ENCODE measurements around the gene PRTFDC1. TPM values are rescaled to one million over a fixed set of nuclear protein-coding genes. Genes with fewer than 3 reads are reported as not detected.
"Not testable (repeated sequence)": the region's sequence is repeated elsewhere in the genome, so short reads cannot be mapped to it uniquely, and the experiment has no call there.

PRTFDC1 gene
- polyA plus RNA-seq, 10 donors: 13.6 to 26.1 (median 15.1) TPM

DNA sequence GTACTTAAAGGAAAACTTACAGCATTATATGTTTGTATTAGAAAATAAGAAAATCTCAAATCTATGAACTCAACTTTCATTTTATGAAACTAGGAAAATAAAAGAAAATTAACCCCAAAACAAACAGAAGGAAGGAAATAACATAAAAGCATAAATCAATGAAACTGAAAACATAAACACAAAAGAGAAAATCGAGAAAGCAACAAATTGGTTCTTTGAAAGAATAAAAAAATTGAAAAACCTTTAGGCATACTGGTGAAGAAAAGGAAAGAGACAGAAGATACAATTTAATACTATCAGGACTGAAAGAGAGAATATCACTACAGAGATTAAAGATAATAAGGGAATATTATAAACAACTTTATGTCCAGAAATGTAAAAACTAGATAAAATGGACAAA, 21.2 kb downstream of the PRTFDC1 start:
- no peak for DNase-seq

DNA sequence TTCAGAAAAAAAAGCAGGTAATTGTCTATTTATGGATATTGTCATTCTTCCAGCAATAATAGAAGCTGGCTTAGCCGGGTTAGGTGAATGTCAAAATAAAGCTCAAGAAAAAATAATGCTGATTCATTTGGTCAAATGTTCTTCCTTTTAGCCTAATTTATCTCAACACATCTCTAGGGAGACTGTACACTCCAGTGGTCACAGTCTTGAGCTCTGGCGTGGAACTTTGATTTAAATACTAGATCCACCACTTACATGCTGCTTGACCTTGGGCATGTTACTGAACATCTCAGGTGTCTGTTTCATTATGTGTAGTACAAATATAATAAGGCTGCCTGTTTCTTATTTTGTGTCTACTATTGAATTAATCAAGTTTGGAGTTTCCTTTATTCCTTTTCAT, 22.0 kb downstream of the PRTFDC1 start:
- DNase-seq: no peak

- no peak for DNase-seq
Observed at GRCh38 chr10:24929904-24930303, 22.5 kb downstream of the PRTFDC1 start.

DNA sequence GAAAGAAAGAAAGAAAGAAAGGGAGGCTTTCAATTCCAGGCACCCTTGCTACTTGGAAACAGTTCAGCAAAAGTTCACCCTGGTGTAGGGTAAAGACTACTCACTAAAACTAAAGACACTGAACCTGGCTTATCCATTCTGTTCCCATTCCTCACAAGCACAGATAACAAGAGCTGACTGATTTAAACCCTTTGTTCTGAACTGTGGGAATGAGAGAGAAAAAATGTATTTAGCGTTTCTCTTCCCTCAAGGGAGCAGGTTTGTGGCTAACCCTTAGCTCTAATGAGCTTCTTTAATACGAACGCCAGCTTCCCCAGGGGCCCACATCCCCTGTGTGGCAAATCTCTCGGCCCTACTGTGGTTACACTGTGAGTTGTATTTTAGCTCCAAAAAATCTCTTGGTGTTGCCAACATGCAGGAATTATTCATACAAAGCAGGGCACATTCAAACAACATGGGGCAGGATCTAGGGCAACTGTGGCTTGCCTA, 23.3 kb downstream of the PRTFDC1 start:
- peak in 1 of 3 donors; percentile 85 for DNase-seq

- DNase-seq: no peak
Observed at GRCh38 chr10:24928163-24928562, 24.2 kb downstream of the PRTFDC1 start.

DNA sequence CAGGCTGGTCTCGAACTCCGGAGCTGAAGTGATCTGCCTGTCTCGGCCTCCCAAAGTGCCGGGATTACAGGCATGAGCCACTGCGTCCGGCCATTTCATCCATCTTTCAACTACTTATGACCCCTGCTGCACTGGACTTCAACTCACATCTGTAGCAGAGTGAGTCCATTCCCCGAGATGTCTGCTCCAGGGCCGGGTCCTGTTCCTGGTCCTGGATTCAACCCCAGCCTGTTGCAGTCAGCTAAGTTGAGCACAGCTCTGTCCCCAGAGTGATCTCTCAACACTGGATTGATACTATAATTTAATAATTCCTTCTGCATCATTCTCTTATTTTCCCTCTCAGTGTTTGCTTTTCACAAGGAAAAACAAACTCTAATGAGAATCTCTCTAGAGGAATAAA, 25.8 kb downstream of the PRTFDC1 start:
- DNase-seq: peak; percentile 44 to 87 (median 65)

- DNase-seq: no peak
Observed at GRCh38 chr10:24925799-24926198, 26.6 kb downstream of the PRTFDC1 start.

GRCh38 chr10:24924483-24924882, 27.9 kb downstream of the PRTFDC1 start:
- DNase-seq: not testable (repeated sequence)

DNA sequence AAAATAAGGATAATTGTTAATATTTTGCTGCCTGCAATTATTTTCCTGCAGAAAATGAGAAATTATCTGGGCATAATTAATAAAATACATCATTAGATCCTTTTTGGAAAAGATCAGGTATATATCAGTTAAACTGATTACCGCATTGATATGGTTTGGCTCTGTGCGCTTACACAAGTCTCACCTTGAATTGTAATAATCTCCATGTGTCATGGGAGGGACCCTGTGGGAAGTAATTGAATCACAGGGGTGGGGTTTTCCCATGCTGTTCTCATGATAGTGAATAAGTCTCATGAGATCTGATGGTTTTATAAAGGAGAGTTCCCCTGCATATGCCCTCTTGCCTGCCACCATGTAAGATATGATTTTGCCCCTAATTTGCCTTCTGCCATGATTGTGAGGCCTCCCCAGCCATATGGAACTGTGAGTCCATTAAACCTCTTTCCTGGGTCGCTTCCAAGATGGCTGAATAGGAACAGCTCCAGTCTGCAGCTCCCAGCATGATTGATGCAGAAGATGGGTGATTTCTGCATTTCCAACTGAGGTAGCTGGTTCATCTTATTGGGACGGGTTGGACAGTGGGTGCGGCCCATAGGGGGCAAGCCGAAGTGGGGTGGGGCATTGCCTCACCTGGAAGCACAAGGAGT, 30.1 kb downstream of the PRTFDC1 start:
- DNase-seq: not testable (repeated sequence)

GRCh38 chr10:24920907-24921881, 31.2 kb downstream of the PRTFDC1 start:
- peak; percentile 24 to 89 (median 56) for DNase-seq

- not testable (repeated sequence) for DNase-seq
Observed at GRCh38 chr10:24920192-24920591, 32.2 kb downstream of the PRTFDC1 start.

- not testable (repeated sequence) for DNase-seq
Observed at GRCh38 chr10:24919629-24920028, 32.8 kb downstream of the PRTFDC1 start.

DNA sequence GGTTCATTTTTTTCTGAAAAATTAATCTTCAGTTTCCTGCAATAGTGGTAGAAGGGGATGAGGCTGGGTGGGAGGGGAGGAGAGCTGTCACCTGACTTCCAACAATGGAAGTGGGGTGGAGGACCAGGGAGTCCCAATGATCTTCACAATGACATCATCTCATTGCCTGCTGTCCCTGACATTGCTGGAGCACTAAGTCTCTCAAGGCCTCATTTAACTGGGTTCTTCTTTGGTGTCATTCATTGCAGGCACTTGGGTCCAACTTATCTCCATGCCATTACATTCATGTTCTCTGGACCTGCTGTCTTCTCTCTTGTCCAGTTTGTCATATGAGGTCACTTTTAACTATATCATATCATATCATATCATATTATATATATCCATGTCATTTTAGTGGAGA, 34.4 kb downstream of the PRTFDC1 start:
- DNase-seq: no peak

DNA sequence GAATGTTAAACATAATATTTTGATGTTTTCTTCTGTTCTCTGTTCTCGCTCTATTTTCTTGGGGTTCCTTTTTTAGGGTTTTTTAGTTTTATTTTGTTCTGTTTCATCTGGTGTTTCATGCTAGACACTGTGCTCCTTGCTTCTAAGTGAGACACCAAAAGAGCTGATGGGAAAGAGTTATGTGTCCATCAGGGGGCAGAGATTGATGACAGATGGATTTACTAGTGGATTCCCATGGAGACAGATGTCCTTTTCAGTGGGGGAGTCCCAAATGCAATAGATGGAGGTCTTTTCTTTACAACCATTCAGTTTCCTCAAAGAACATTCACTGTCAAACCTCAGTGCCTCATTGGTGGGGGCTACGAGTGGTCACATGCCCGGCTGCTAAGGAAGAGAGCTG, 34.9 kb downstream of the PRTFDC1 start:
- no peak for DNase-seq

DNA sequence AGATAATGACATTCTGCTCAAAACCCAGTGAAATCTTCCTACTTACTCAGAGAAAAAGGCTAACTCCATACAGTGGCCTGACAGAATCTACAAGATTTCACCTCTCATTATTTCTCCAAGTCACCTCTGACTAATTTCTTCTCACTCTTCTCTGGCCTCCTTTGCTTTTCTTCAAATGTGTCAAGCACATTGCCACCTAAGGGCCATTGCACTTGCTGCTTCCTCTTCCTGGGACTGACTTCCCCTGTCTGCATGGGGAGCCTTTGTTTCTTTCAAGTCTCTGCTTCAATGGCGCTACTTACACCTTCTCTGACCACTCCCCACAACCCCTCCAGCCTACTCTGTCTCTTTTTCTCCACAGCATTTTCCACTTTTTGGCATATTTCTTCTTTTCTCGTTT, 36.0 kb downstream of the PRTFDC1 start:
- no peak for DNase-seq

- DNase-seq: no peak
Observed at GRCh38 chr10:24915304-24915703, 37.1 kb downstream of the PRTFDC1 start.

GRCh38 chr10:24914148-24914547, 38.3 kb downstream of the PRTFDC1 start:
- DNase-seq: no peak

DNA sequence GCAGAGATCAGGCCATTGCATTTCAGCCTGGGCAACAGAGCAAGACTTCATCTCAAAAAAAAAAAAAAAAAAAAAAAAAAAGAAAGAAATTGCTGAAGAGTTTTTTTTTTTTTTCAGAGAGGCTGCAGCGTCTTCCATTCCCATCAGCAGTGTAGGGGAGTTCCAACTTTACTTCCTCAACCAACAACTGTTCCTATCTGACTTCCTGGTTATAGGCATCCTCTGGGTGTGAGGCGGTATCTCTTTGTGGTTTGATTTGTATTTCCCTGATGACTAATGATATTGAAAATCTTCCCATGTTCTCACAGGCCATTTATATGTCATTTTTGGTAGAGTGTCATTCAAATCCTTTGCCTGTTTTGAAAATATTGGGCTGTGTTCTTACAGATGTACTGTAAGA, 40.2 kb downstream of the PRTFDC1 start:
- no peak for DNase-seq

DNA sequence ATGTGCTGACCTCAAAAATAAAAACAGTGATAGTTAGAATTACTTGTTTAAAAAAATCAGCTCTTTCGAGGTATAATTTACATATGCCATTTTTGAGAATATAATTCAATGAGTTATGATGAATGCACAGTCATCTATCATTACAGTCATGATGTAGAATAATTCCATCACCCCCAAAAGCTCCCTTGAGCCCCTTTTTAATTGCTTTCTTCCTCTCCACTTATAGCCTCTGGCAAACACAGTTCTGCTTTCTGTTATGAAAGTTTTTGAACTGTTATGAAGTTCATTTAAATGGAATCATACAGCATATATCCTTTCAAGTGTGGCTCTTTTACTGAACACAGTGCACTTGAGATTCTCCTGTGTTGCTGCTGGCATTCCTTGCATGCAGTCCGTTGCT, 41.4 kb downstream of the PRTFDC1 start:
- DNase-seq: no peak

DNA sequence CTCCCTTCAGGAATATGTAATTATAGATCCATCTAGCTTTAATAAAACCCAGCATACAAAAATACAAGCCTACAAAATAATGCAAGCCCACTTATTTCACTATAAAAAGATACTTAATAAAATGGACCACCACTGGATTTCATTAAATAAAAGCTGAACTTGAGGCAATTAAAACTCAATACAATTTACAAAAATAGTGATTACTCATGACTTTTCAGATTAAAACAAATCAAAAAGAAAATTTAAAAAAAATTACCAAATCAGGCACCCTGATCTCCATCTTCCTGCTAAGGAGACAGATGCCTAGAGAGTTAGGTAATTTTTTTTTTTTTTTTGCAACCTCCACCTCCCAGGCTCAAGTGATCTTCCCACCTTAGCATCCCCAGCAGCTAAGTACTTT, 41.8 kb downstream of the PRTFDC1 start:
- no peak for DNase-seq

GRCh38 chr10:24908793-24909423, 43.5 kb downstream of the PRTFDC1 start:
- DNase-seq: no peak

DNA sequence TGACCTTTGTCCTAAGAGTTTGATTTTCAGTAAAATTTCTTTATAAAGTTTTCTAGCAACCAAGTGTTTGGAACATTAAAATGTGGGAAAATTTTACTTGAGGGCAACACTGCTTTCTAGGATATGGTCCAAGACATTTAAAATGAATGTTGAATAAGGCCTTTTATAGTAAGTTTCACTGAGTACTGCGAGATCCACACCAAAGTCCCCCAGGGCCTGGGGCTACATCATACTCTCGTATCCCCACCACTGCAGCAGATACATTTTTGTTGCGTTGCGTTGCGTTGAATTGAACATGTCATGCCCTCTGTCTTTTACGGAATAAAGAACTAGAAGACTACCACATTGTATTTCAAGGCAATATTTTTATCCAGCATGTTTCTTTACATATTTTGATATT, 44.5 kb downstream of the PRTFDC1 start:
- DNase-seq: no peak

Measured in muscle of back (tissue), 11 donors.